Gastrocnemius medialis (tissue), 4 donors: ENCODE data around the gene SMIM43.

Experiments
- CTCF ChIP-seq, 5 experiments: fragments of 450-650 bp in 3 of 5; fragments of 200-600 bp in 2 of 5; sonication (generic) in 2 of 5; IDR thresholded peaks in 4 of 5; conservative IDR thresholded peaks in 1 of 5; 1 replicate in 4 of 5; 2 replicates in 1 of 5; pipeline ENCODE4 v1.5.1; 2016 to 2019; ENCODE audit warnings: antibody characterized with exemption in 5 of 5, mild to moderate bottlenecking in 3 of 5, moderate library complexity in 3 of 5
- POLR2A ChIP-seq, 2 donors: fragments of 450-650 bp; IDR thresholded peaks; one replicate each; pipeline ENCODE4 v1.6.1; 2017; ENCODE audit warnings: antibody characterized with exemption in 2 of 2, mild to moderate bottlenecking in 2 of 2, moderate library complexity in 2 of 2

GRCh38 chr4:121720109-121720508, 44.9 kb downstream of the SMIM43 start:
- TF ChIP-seq CTCF (IDR thresholded peaks at IDR 0.05 in 4 of 5, conservative IDR thresholded peaks at IDR 0.05 in 1 of 5) (no peak), POLR2A (IDR thresholded peaks at IDR 0.05) (no peak)
